ENCODE results near the gene CEP72.

- no peak for TF ChIP-seq POLR2AphosphoS5 (IDR thresholded peaks at IDR 0.05)
- no peak for TF ChIP-seq CTCF (IDR thresholded peaks at IDR 0.05)
Measured at GRCh38 chr5:646396-647201, 34.5 kb downstream of the CEP72 start.

Measured in transverse colon (tissue), 4 donors.